ACC112 (cell line): ENCODE data around the gene SLC20A1.
"Not testable (repeated sequence)": the region's sequence is repeated elsewhere in the genome, so short reads cannot be mapped to it uniquely, and the experiment has no call there.

Experiments
- H2AFZ ChIP-seq: fragments of 200-600 bp; sonication (generic); one replicate; pipeline ENCODE4 v1.6.0; 2017; ENCODE audit warnings: antibody characterized with exemption, low read length; ENCODE audit not compliant: unreplicated experiment
- H3K27ac ChIP-seq: fragments of 200-600 bp; sonication (generic); 2 replicates; pipeline ENCODE4 v1.5.1; 2014; ENCODE audit warnings: low read depth, mild to moderate bottlenecking, antibody characterized with exemption, low read length, moderate library complexity
- H3K27me3 ChIP-seq: fragments of 200-600 bp; sonication (generic); 2 replicates; pipeline ENCODE4 v1.6.1; 2014; ENCODE audit warnings: mild to moderate bottlenecking, antibody characterized with exemption, low read length, moderate library complexity, mixed read lengths; ENCODE audit not compliant: insufficient read depth
- H3K36me3 ChIP-seq: fragments of 200-600 bp; sonication (generic); 2 replicates; pipeline ENCODE4 v1.6.1; 2016; ENCODE audit warnings: mild to moderate bottlenecking, antibody characterized with exemption, low read length, moderate library complexity, mixed read lengths; ENCODE audit not compliant: insufficient read depth
- H3K4me1 ChIP-seq: fragments of 200-600 bp; sonication (generic); one replicate; pipeline ENCODE4 v1.6.1; 2016; ENCODE audit warnings: low read length, mixed read lengths; ENCODE audit not compliant: insufficient read depth, unreplicated experiment, control insufficient read depth
- H3K4me3 ChIP-seq: fragments of 200-600 bp; sonication (generic); 2 replicates; pipeline ENCODE4 v1.5.1; 2014; ENCODE audit warnings: mild to moderate bottlenecking, low read depth, low read length
- H3K79me2 ChIP-seq: fragments of 200-600 bp; sonication (generic); one replicate; pipeline ENCODE4 v1.6.0; 2016; ENCODE audit warnings: low read length; ENCODE audit not compliant: control insufficient read depth, unreplicated experiment, insufficient read depth

Gene SLC20A1

DNA sequence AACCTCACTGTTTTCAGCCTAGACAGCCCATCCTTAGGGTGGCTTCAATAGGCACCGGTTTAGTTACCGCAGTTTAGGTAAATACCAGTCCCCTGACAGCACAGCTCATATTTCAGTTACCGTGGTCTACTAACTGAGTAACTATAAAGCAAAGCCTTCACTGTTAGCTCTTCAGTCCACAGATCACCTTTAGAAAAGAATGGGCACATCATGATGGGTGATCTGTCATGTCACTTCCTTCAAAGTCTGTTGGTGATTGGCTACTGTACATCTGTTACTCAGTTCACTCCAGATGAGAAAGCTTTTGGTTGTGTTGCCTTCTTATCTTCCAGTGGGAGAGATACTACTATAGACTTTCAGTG is 21.0 kb downstream of the SLC20A1 start:
- H3K4me1 ChIP-seq, result no peaks in the 10 kb centered on the region
- no peak overlapping the region for H2AFZ ChIP-seq
- H3K36me3 ChIP-seq, result peaks cover 21% of the 10 kb centered on the region
- no peaks in the 10 kb centered on the region for H3K27me3 ChIP-seq
- H3K27ac ChIP-seq, result no peak overlapping the region
- H3K4me3 ChIP-seq, result no peak overlapping the region
- no peaks in the 10 kb centered on the region for H3K79me2 ChIP-seq

GRCh38 chr2:112667540-112667939 is 21.8 kb downstream of the SLC20A1 start:
- not testable (repeated sequence) for H3K79me2 ChIP-seq, H3K4me3 ChIP-seq, H3K27ac ChIP-seq, H3K27me3 ChIP-seq, H2AFZ ChIP-seq, H3K4me1 ChIP-seq
- H3K36me3 ChIP-seq, result peaks cover 17% of the 10 kb centered on the region

DNA sequence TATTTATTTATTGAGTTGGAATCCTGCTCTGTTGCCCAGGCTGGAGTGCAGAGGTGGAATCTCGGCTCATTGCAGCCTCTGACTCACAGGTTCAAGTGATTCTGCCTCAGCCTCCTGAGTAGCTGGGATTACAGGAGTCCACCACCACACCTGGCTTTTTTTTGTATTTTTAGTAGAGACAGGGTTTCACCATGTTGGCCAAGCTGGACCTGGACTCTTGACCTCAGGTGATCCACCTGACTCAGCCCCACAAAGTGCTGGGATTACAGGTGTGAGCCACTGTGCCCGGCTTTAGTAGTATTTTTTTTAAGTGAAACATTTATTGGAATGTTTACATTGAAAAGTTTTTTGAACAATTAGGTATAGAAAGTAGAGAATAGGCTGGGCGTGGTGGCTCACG is 23.9 kb downstream of the SLC20A1 start:
- Histone ChIP-seq H3K27ac (no peak overlapping the region), H3K4me1 (no peaks in the 10 kb centered on the region), H3K79me2 (no peaks in the 10 kb centered on the region), H3K4me3 (no peak overlapping the region), H3K36me3 (no peaks in the 10 kb centered on the region; the same call in 1 of the 2 replicates), H2AFZ (no peak overlapping the region), H3K27me3 (no peaks in the 10 kb centered on the region)

DNA sequence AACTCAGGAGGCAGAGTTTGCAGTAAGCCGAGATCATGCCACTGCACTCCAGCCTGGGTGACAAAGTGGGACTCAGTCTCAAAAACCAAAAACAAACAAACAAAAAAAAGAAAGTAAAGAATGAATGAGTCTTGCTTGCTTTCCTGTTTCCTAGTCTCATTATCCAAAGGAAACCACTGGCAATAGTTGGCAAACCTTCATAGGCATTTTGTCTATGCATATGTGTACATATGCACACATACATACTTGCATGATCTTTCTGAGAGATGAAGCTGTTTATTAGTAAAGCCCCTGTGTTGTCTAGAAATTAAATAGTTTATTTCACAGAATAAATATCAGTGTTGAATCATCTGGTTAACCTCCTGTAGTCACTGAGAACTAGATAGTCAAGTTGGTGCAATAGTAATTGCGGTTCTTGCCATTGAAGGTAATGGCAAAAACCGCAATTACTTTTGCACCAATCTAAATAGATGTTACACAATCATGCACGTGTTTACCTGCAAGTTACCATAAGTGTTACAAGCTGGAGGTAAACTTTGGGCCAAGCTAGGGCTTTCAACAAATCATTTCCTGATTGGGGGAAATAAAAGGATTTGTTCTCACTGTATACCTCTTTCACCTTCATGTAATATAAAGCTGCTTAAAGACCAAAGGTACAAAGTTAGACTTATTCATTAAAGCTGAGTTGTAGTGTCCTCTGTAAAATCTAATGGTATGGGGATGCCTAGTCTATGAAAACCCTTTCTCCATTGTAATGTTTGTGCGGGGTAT is 24.7 kb downstream of the SLC20A1 start:
- H3K27me3 ChIP-seq, result no peaks in the 10 kb centered on the region
- no peaks in the 10 kb centered on the region for H3K4me1 ChIP-seq
- no peak overlapping the region for H2AFZ ChIP-seq
- H3K36me3 ChIP-seq, result no peaks in the 10 kb centered on the region
- no peak overlapping the region for H3K4me3 ChIP-seq
- no peaks in the 10 kb centered on the region for H3K79me2 ChIP-seq
- no peak overlapping the region for H3K27ac ChIP-seq

DNA sequence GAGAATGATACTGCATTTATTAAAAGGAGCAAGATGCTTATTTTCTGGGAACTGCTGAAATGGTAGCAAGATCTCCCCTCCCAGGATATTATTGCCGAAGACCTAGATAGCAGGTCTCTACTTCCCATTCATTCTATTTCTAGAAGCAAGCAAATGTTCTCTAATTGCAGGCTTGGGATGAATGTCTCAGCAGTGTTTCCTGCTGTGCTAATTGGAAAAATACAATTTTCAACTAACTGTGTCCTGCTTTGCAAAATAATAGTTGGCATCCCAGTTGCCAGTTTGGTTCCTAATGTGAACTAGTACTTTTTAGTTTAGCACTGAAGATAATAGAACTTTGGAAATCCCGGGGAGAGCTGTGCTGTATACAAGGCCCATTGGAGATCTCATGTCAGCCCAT is 26.1 kb downstream of the SLC20A1 start:
- H3K79me2 ChIP-seq, result no peaks in the 10 kb centered on the region
- H3K4me3 ChIP-seq, result no peak overlapping the region
- no peaks in the 10 kb centered on the region for H3K4me1 ChIP-seq
- no peak overlapping the region for H2AFZ ChIP-seq
- no peak overlapping the region for H3K27ac ChIP-seq
- H3K27me3 ChIP-seq, result no peaks in the 10 kb centered on the region
- no peaks in the 10 kb centered on the region for H3K36me3 ChIP-seq

DNA sequence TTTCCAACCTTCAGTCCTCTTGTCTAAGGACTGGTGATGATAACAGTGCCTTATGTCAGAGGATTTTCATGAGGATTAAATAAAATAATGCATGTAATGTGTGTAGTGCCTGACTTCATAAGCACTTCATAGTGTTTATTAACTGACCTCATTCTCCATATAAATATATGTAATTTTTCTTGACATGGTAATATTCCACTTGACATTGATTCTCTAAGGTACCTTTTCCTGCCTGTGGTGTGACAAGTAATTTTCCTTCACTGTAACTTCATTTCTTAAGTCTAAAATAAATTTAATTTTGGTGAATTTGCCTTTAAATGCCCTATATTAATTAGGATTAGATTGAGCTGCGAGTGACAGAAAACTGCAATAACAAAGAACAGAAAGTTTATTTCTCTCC is 27.3 kb downstream of the SLC20A1 start:
- Histone ChIP-seq H3K4me3 (no peak overlapping the region), H2AFZ (no peak overlapping the region), H3K4me1 (no peaks in the 10 kb centered on the region), H3K27me3 (no peaks in the 10 kb centered on the region), H3K27ac (no peak overlapping the region), H3K36me3 (no peaks in the 10 kb centered on the region), H3K79me2 (no peaks in the 10 kb centered on the region)

- no peaks in the 10 kb centered on the region for H3K36me3 ChIP-seq
- H3K27ac ChIP-seq, result no peak overlapping the region
- no peaks in the 10 kb centered on the region for H3K27me3 ChIP-seq
- no peak overlapping the region for H2AFZ ChIP-seq
- no peaks in the 10 kb centered on the region for H3K79me2 ChIP-seq
- no peak overlapping the region for H3K4me3 ChIP-seq
- H3K4me1 ChIP-seq, result no peaks in the 10 kb centered on the region
Observed at GRCh38 chr2:112674229-112674628, 28.5 kb downstream of the SLC20A1 start.

DNA sequence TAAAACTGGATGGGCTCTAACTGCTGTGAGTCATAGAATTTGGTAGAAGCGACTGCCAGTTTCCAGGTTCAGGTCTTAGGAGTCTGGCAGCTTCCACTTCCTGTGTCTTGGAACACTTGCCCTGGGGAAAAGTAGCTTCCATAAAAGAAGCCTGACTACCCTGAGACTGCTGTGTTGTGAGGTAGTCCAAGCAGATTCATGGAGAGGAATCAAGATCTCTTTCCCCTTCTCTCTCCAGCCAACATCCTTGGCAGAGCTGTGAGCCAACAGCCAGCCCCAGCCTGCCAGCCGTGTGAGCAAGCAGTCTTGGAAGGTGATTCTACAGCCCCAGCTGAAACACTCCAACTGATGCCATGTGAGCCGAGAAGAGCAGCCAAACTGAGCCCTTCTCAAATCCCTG is 33.7 kb downstream of the SLC20A1 start:
- Histone ChIP-seq H3K27ac (no peak overlapping the region), H3K4me1 (no peaks in the 10 kb centered on the region), H2AFZ (no peak overlapping the region), H3K36me3 (no peaks in the 10 kb centered on the region), H3K79me2 (no peaks in the 10 kb centered on the region), H3K4me3 (no peak overlapping the region), H3K27me3 (no peaks in the 10 kb centered on the region)

- no peaks in the 10 kb centered on the region for H3K4me1 ChIP-seq
- H3K27ac ChIP-seq, result no peak overlapping the region
- no peaks in the 10 kb centered on the region for H3K79me2 ChIP-seq
- no peak overlapping the region for H3K4me3 ChIP-seq
- no peaks in the 10 kb centered on the region for H3K27me3 ChIP-seq
- H3K36me3 ChIP-seq, result no peaks in the 10 kb centered on the region
- no peak overlapping the region for H2AFZ ChIP-seq
Observed at GRCh38 chr2:112680666-112681101, 34.9 kb downstream of the SLC20A1 start.

DNA sequence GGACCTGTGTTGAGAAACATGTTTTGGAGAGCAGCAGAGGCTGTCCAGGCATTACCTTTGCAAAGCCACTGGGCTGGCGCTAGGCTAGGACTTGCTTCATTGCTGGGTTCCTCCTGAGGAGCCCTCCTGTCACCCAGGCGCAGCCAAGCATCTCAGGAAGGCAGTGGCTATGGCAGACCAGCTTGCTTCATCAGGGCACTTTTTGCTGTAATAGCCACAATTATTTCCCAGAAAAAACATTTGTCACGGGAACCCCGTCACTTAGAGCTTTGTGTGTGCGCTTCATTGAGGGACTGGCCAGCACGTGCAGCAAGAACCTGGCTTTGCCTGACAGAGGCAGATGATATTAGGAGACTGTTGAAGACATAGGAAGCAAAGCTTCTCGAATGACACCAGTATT is 36.4 kb downstream of the SLC20A1 start:
- Histone ChIP-seq H3K27me3 (no peaks in the 10 kb centered on the region), H3K36me3 (no peaks in the 10 kb centered on the region), H3K4me3 (no peak overlapping the region), H3K4me1 (no peaks in the 10 kb centered on the region), H3K27ac (no peak overlapping the region), H3K79me2 (no peaks in the 10 kb centered on the region), H2AFZ (no peak overlapping the region)

GRCh38 chr2:112683550-112684414 is 38.0 kb downstream of the SLC20A1 start:
- Histone ChIP-seq H3K27me3 (no peaks in the 10 kb centered on the region), H2AFZ (no peak overlapping the region), H3K27ac (no peak overlapping the region), H3K4me1 (peaks cover 10% of the 10 kb centered on the region), H3K4me3 (no peak overlapping the region), H3K79me2 (no peaks in the 10 kb centered on the region), H3K36me3 (no peaks in the 10 kb centered on the region)
